Endothelial cell of coronary artery (primary cell): ENCODE measurements around the gene SPIN2B. TPM values are rescaled to one million over a fixed set of nuclear protein-coding genes. Genes with fewer than 3 reads are reported as not detected.

Experiments used
- total RNA-seq: library from RNA; depleted of rRNA; stranded (reverse); fragments of >200 nt; gene quantifications from 2 replicates; pipeline ENCODE4 v1.2.3, GENCODE V29; 2014

Gene SPIN2B
- 5.7 and 9.4 TPM in 2 replicates for total RNA-seq

GRCh38 chrX:57121162-57121755 is at the start of gene SPIN2B:
SPIN2B (minus strand) TSS chrX:57121548.

GRCh38 chrX:57137073-57137472 is 15.7 kb upstream of the SPIN2B start, which contains the start of gene SPIN2A:
SPIN2A (minus strand) TSS chrX:57137397; CDS start chrX:57136597, 800 bp downstream.

Other genes with a start within 250 kb of the SPIN2B start
- 4.3 and 6.3 TPM in 2 replicates for gene SPIN3, start 126.0 kb downstream of the SPIN2B start, total RNA-seq
- gene SPIN2A, start 15.8 kb upstream of the SPIN2B start, total RNA-seq, result 0.18 and 0.19 TPM in 2 replicates
- gene FAAH2, start 165.2 kb upstream of the SPIN2B start, total RNA-seq, result 0.09 and 0.19 TPM in 2 replicates